ENCODE data around the gene CPEB2.

DNA sequence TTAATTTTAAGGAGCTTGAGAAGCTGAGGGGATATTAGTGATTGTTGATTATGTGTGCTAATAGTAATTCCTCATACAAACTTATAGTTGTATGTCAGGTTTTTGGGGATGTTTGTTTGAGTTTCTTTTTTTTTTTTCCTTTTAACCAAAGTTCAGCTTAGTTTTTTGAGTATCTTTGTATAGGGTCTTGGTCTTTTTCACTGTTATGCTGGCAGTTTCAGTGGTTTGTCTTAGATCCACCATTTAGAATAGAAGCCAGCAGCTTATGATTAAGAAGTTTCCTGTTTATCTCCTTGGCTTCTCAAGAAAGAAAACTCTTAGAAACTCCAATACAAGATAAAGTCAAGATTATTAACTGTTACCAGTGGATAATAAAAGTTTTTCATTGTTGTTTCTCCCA is 16.1 kb downstream of the CPEB2 start:
- TF ChIP-seq CTCF (IDR thresholded peaks at IDR 0.05) (no peak), POLR2A (IDR thresholded peaks at IDR 0.05) (no peak)
